HG02798 (cell line): ENCODE results near the gene ZFR.

Experiments
- ATAC-seq: cut with Tn5 transposase; IDR thresholded peaks from one replicate; pipeline ENCODE4 v1.9.1; 2021; ENCODE audit warnings: mild to moderate bottlenecking; ENCODE audit not compliant: unreplicated experiment, poor library complexity

ZFR gene

GRCh38 chr5:32444431-32445286 is at the start of gene ZFR:
Gene ZFR, minus strand, starts transcription at chr5:32444740. Its CDS starts 82 bp downstream, at chr5:32444658.
- peak; percentile 89 for ATAC-seq

GRCh38 chr5:32490972-32491557 is 46.5 kb upstream of the ZFR start:
- no peak for ATAC-seq

GRCh38 chr5:32489791-32490562 is 45.4 kb upstream of the ZFR start:
- ATAC-seq, result peak; percentile 46

- ATAC-seq, result no peak
Observed at GRCh38 chr5:32487424-32487823, 42.9 kb upstream of the ZFR start.

GRCh38 chr5:32487008-32487407 is 42.5 kb upstream of the ZFR start:
- no peak for ATAC-seq

GRCh38 chr5:32482193-32482592 is 37.7 kb upstream of the ZFR start:
- ATAC-seq, result no peak

- no peak for ATAC-seq
Observed at GRCh38 chr5:32479096-32479495, 34.6 kb upstream of the ZFR start.

GRCh38 chr5:32476891-32477290 is 32.4 kb upstream of the ZFR start:
- ATAC-seq, result no peak

- no peak for ATAC-seq
Observed at GRCh38 chr5:32475334-32476097, 31.0 kb upstream of the ZFR start.

- ATAC-seq, result no peak
Observed at GRCh38 chr5:32474209-32474854, 29.8 kb upstream of the ZFR start.

- no peak for ATAC-seq
Observed at GRCh38 chr5:32473072-32473471, 28.5 kb upstream of the ZFR start.

GRCh38 chr5:32471784-32472183 is 27.2 kb upstream of the ZFR start:
- no peak for ATAC-seq

- no peak for ATAC-seq
Observed at GRCh38 chr5:32465076-32465475, 20.5 kb upstream of the ZFR start.

- ATAC-seq, result no peak
Observed at GRCh38 chr5:32462618-32463017, 18.1 kb upstream of the ZFR start.

- no peak for ATAC-seq
Observed at GRCh38 chr5:32461441-32462120, 17.0 kb upstream of the ZFR start.

GRCh38 chr5:32460702-32461101 is 16.2 kb upstream of the ZFR start:
- ATAC-seq, result no peak

- no peak for ATAC-seq
Observed at GRCh38 chr5:32458880-32459495, 14.4 kb upstream of the ZFR start.

- ATAC-seq, result no peak
Observed at GRCh38 chr5:32455311-32455710, 10.8 kb upstream of the ZFR start.

GRCh38 chr5:32454821-32455220 is 10.3 kb upstream of the ZFR start:
- no peak for ATAC-seq
